K562 (cell line): ENCODE results near the gene SAP25. TPM values are rescaled to one million over a fixed set of nuclear protein-coding genes. Genes with fewer than 3 reads are reported as not detected.

ENCODE experiments used
- ARID3B ChIP-seq: fragments of 250-450 bp; sonication (Bioruptor Pico); IDR thresholded peaks from 2 replicates; pipeline ENCODE4 v1.4.0; 2020; ENCODE audit warnings: borderline replicate concordance
- BDP1 ChIP-seq: IDR thresholded peaks from 3 replicates; pipeline ENCODE4 v1.6.1; 2011; ENCODE audit not compliant: insufficient read length, insufficient read depth
- E2F1 ChIP-seq: sonication (generic); formaldehyde crosslinking; IDR thresholded peaks from 2 replicates; pipeline ENCODE4 v1.8.1; 2023; ENCODE audit warnings: mild to moderate bottlenecking, missing genetic modification reagents, moderate library complexity
- FOXJ2 ChIP-seq: fragments of 200-800 bp; sonication (Bioruptor generic); IDR thresholded peaks from 2 replicates; pipeline ENCODE4 v1.6.1; 2016; ENCODE audit warnings: missing genetic modification characterization, missing compliant biosample characterization
- JUN ChIP-seq, 2 experiments: sonication (generic) in 1 of 2; formaldehyde crosslinking in 1 of 2; IDR thresholded peaks; 2 replicates each; pipeline versions ENCODE4 v1.6.1 to v1.8.0; 2012 to 2022; ENCODE audit warnings: borderline replicate concordance in 2 of 2, mild to moderate bottlenecking in 2 of 2, improper control_type of control experiment in 1 of 2, low read depth in 1 of 2, low read length in 1 of 2, missing genetic modification reagents in 1 of 2
- PHTF2 ChIP-seq: fragments of 250-450 bp; sonication (Bioruptor Pico); IDR thresholded peaks from 2 replicates; pipeline ENCODE4 v1.5.0; 2021; ENCODE audit warnings: mild to moderate bottlenecking
- POLR2AphosphoS5 ChIP-seq: IDR thresholded peaks from 2 replicates; pipeline ENCODE4 v1.6.1; 2011; ENCODE audit warnings: mild to moderate bottlenecking, low read depth, low read length, moderate library complexity; ENCODE audit not compliant: control insufficient read depth, insufficient read depth
- RNF2 ChIP-seq: sonication (generic); IDR thresholded peaks from 2 replicates; pipeline ENCODE4 v1.6.1; 2016
- SMARCA4 ChIP-seq: fragments of 450-650 bp; IDR thresholded peaks from 2 replicates; pipeline ENCODE4 v1.6.1; 2016
- ZBED1 ChIP-seq: IDR thresholded peaks from 2 replicates; pipeline ENCODE4 v1.6.1; 2014
- ZBTB5 ChIP-seq: fragments of 450-650 bp; IDR thresholded peaks from 2 replicates; pipeline ENCODE4 v1.6.1; 2017; ENCODE audit warnings: antibody characterized with exemption
- ZNF165 ChIP-seq: fragments of 250-450 bp; sonication (Bioruptor Pico); IDR thresholded peaks from 2 replicates; pipeline ENCODE4 v1.4.0; 2020; ENCODE audit warnings: borderline replicate concordance
- ZNF512 ChIP-seq: IDR thresholded peaks from 2 replicates; pipeline ENCODE4 v1.6.1; 2016; ENCODE audit warnings: missing genetic modification characterization, missing compliant biosample characterization
- ZNF583 ChIP-seq: fragments of 250-450 bp; sonication (Bioruptor Pico); IDR thresholded peaks from 2 replicates; pipeline ENCODE4 v1.4.0; 2020
- ZNF668 ChIP-seq: fragments of 250-450 bp; sonication (Bioruptor Pico); IDR thresholded peaks from 2 replicates; pipeline ENCODE4 v1.8.0; 2022; ENCODE audit warnings: mild to moderate bottlenecking, inconsistent platforms
- polyA plus RNA-seq, 8 experiments: library from polyadenylated mRNA; depleted of rRNA in 4 of 8; stranded (reverse) in 5 of 8; unstranded in 3 of 8; fragments of >200 nt; fragmentation: Nextera tagmentation in 2 of 8; fragmentation: Illumina TruSeq in 1 of 8; extraction: Ambion mirVana in 2 of 8; extraction: Trizol in 1 of 8; gene quantifications; 2 replicates each; pipeline versions ENCODE4 v1.2.1 to v1.2.3, GENCODE V29; 2011 to 2014; ENCODE audit warnings: inconsistent platforms in 1 of 8, missing spikeins in 1 of 8
- total RNA-seq, 7 experiments: library from RNA; depleted of rRNA in 6 of 7; stranded (reverse); fragments of >200 nt in 6 of 7; fragmentation: Illumina TruSeq in 2 of 7; extraction: Trizol in 2 of 7; gene quantifications; 2 replicates each; pipeline versions ENCODE4 v1.2.1 to v1.2.3, GENCODE V29; 2011 to 2021; ENCODE audit warnings: low replicate concordance in 1 of 7

Gene SAP25
- total and polyA plus RNA-seq, 9 of the 15 experiments (the other 6 are each of a cell fraction or from before 2014, with no cell fraction given), result 0.13 to 5.3 (median 0.78) TPM; not detected in 1

- TF ChIP-seq ZNF512 (tag) (no peak), ZBTB5 (no peak), ZNF165 (CRISPR knock-in tag) (no peak), ARID3B (CRISPR knock-in tag) (no peak), JUN (IDR thresholded peaks at IDR 0.05; ENCODE audit: borderline replicate concordance, low read depth, low read length) (no peak), JUN (CRISPR knock-in tag; IDR thresholded peaks at IDR 0.05; ENCODE audit: borderline replicate concordance) (no peak), E2F1 (CRISPR knock-in tag) (no peak), BDP1 (no peak), ZBED1 (no peak), ZNF668 (CRISPR knock-in tag) (no peak), PHTF2 (CRISPR knock-in tag) (no peak), SMARCA4 (no peak), ZNF583 (CRISPR knock-in tag) (no peak), FOXJ2 (tag) (no peak), POLR2AphosphoS5 (no peak), RNF2 (no peak)
Observed at GRCh38 chr7:100584683-100585510, 11.2 kb upstream of the SAP25 start (continued).
